ENCODE data around the gene PRPF8.

The PRPF8 gene

GRCh38 chr17:1641065-1641403 is 43.6 kb downstream of the PRPF8 start:
- DNase-seq (no peak), ATAC-seq (replicated peaks) (no peak)
- H3K36me3 Mint-ChIP-seq (ENCODE audit: insufficient read depth), result peaks cover 11% of the 10 kb centered on the region
- H3K9me3 Mint-ChIP-seq, result no peaks in the 10 kb centered on the region
- H3K27me3 Mint-ChIP-seq, result no peaks in the 10 kb centered on the region
- H3K4me3 Mint-ChIP-seq, result no peak overlapping the region
- no peak overlapping the region for H3K27ac Mint-ChIP-seq
- peaks cover 12 to 18% of the 10 kb centered on the region in 2 donors for H3K4me1 Mint-ChIP-seq (ENCODE audit: low read depth in 2 of 2)

DNA sequence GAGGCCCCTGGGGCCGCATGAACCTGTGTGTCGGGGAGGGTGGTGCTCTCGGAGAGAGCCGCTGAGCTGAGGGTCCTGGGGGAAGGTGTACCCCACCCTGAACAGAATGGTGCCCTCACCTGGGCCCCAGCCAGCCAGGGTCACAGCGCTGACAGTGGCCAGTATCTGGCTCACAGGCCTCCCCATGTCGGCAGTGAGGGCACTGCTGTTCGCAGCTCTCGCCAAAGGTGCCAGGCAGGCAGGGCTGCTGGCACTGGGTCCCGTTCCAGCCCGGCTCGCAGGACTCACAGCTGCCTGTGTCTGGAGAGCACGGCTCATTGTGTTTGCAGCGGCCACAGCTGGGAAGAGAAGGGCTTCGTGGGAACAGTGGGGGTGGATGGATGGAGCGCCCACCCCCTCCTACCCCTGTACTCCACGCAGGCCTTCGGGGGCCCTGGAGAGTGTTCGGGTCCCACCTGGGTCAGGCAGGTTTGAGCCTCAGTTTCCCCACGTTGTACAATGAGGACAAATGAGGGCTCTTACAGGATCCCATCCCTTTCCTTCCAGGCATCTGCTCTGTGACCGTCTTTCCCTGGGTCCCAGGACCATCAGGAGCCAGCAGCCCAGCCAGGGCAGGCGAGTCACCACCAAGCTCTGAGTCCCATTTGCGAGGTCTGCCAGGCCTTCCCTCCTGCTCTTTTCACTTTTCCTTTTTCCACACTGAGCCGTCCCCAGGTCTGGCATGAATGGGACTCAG is 44.2 kb downstream of the PRPF8 start:
- Mint-ChIP-seq H3K9me3 (no peaks in the 10 kb centered on the region), H3K27me3 (no peaks in the 10 kb centered on the region), H3K4me1 (ENCODE audit: low read depth in 2 of 2) (peaks cover 8 to 14% of the 10 kb centered on the region in 2 donors), H3K4me3 (no peak overlapping the region), H3K27ac (no peak overlapping the region), H3K36me3 (ENCODE audit: insufficient read depth) (peaks cover 11% of the 10 kb centered on the region)
- ATAC-seq (replicated peaks), result no peak
- DNase-seq, result no peak

- DNase-seq (no peak), ATAC-seq (replicated peaks) (no peak)
- Mint-ChIP-seq H3K36me3 (ENCODE audit: insufficient read depth) (peaks cover 11% of the 10 kb centered on the region), H3K9me3 (no peaks in the 10 kb centered on the region), H3K4me3 (no peak overlapping the region), H3K4me1 (ENCODE audit: low read depth in 2 of 2) (peaks cover 7 to 10% of the 10 kb centered on the region in 2 donors), H3K27ac (peak overlapping the region in 1 of 2 donors; percentile 67), H3K27me3 (no peaks in the 10 kb centered on the region)
Measured at GRCh38 chr17:1639549-1640180, 45.0 kb downstream of the PRPF8 start.

DNA sequence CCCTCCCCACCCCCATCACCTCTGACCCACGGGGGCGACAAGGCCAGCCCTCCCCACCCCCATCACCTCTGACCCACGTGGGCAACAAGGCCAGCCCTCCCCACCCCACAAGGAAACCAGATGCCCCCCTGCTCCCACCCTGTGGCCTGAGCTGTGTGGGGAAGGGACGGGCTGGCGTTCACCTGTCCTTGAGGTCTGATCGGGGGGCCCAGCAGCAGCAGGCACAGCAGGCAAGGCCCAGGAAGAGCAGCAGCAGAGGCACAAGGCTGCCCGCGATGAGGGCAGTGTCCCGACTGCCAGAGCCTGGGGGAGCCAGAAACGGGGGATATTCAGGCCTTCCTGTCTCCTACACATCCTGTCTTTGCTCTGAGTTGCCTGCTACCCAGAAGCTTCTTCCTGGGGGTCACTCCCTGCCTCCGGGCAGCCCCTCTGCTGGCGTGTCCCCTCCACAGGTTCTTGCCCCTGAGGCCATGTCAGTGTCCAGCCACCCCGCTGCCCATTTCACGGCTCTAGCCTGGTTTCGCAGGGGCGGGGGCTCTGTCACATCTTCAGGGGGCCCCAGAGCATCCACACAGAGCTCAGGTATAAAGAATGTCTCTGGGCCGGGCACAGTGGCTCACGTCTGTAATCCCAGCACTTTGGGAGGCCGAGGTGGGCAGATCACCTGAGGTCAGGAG is 45.9 kb downstream of the PRPF8 start:
- peaks cover 0 to 2% of the 10 kb centered on the region in 2 donors for H3K4me1 Mint-ChIP-seq (ENCODE audit: low read depth in 2 of 2)
- H3K27me3 Mint-ChIP-seq, result no peaks in the 10 kb centered on the region
- ATAC-seq (replicated peaks) (no peak), DNase-seq (no peak)
- peak overlapping the region in 1 of 2 donors; percentile 67 for H3K27ac Mint-ChIP-seq
- H3K9me3 Mint-ChIP-seq, result no peaks in the 10 kb centered on the region
- H3K36me3 Mint-ChIP-seq (ENCODE audit: insufficient read depth), result peaks cover 6% of the 10 kb centered on the region
- no peak overlapping the region for H3K4me3 Mint-ChIP-seq

- no peak overlapping the region for H3K4me3 Mint-ChIP-seq
- H3K27me3 Mint-ChIP-seq, result no peaks in the 10 kb centered on the region
- H3K4me1 Mint-ChIP-seq (ENCODE audit: low read depth in 2 of 2), result peaks cover 0 to 2% of the 10 kb centered on the region in 2 donors
- no peak for ATAC-seq (replicated peaks)
- H3K27ac Mint-ChIP-seq, result no peak overlapping the region
- H3K36me3 Mint-ChIP-seq (ENCODE audit: insufficient read depth), result peaks cover 6% of the 10 kb centered on the region
- no peaks in the 10 kb centered on the region for H3K9me3 Mint-ChIP-seq
- no peak for DNase-seq
Measured at GRCh38 chr17:1638171-1638590, 46.5 kb downstream of the PRPF8 start.

GRCh38 chr17:1636732-1637285 is 47.9 kb downstream of the PRPF8 start:
- Mint-ChIP-seq H3K9me3 (no peaks in the 10 kb centered on the region), H3K4me3 (no peak overlapping the region), H3K27me3 (no peaks in the 10 kb centered on the region), H3K4me1 (ENCODE audit: low read depth in 2 of 2) (peaks cover 0 to 2% of the 10 kb centered on the region in 2 donors), H3K36me3 (ENCODE audit: insufficient read depth) (no peaks in the 10 kb centered on the region), H3K27ac (no peak overlapping the region)
- ATAC-seq (replicated peaks) (no peak), DNase-seq (no peak)

- Mint-ChIP-seq H3K36me3 (ENCODE audit: insufficient read depth) (no peaks in the 10 kb centered on the region), H3K27me3 (no peaks in the 10 kb centered on the region), H3K9me3 (no peaks in the 10 kb centered on the region), H3K4me1 (ENCODE audit: low read depth in 2 of 2) (peaks cover 0 to under 1% of the 10 kb centered on the region in 2 donors), H3K4me3 (no peak overlapping the region), H3K27ac (no peak overlapping the region)
- DNase-seq, result no peak
- ATAC-seq (replicated peaks), result no peak
Measured at GRCh38 chr17:1635675-1636465, 48.8 kb downstream of the PRPF8 start.

DNA sequence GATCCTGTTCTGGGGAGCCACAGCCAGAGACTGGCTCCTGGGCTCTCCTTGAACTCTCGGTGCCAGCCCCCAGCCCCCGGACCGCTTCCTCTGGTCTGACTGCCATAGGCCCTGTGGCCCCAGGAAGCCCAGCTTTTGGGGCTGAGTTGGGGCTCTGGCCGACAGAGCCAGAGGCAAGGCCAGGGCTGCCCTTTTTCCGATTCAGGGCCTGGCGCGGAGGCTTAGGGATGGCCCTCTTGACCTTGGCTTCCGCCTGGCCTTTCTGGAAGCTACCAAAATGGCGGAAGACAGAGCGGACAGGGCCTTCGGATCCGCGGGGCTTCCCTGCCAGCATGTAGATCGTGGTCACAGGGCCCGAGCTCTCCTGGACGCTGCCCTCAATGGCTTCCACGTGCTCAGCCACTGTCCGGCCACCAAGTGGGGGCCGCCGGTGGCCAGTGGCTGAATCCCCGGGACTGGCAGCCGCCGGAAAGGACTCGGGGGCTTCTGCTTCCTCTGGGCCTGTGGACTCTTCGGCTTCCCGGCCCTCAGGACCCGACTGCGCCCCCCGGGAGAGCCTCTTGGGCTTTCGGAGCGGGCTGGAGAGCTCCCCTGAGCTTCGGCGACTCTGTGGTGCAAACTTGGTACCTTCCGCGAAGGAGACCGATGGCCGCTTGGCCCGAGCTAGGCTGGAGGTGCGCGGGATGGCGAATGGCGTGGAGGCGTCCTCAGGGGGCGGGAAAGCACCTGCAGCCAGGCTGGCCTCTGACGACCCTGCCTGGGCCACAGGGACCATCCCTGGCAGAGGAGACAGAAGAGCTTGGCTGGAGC is 49.6 kb downstream of the PRPF8 start:
- no peak overlapping the region for H3K27ac Mint-ChIP-seq
- no peak for DNase-seq
- no peaks in the 10 kb centered on the region for H3K27me3 Mint-ChIP-seq
- H3K4me3 Mint-ChIP-seq, result no peak overlapping the region
- no peak for ATAC-seq (replicated peaks)
- H3K36me3 Mint-ChIP-seq (ENCODE audit: insufficient read depth), result peaks cover 3% of the 10 kb centered on the region
- H3K9me3 Mint-ChIP-seq, result no peaks in the 10 kb centered on the region
- peaks cover 2 to 3% of the 10 kb centered on the region in 2 donors for H3K4me1 Mint-ChIP-seq (ENCODE audit: low read depth in 2 of 2)

GRCh38 chr17:1630662-1631061 is 54.0 kb downstream of the PRPF8 start:
- DNase-seq, result no peak

GRCh38 chr17:1629504-1630310 is 55.0 kb downstream of the PRPF8 start:
- ATAC-seq (replicated peaks) (peak; percentile 30), DNase-seq (peak; percentile 69 to 74 (median 71))
- Mint-ChIP-seq H3K27ac (peak overlapping the region; percentile 90 to 98), H3K4me3 (peak overlapping the region; percentile 79 to 100), H3K4me1 (ENCODE audit: low read depth in 2 of 2) (peaks cover 10 to 14% of the 10 kb centered on the region in 2 donors), H3K36me3 (ENCODE audit: insufficient read depth) (peaks cover 21% of the 10 kb centered on the region), H3K27me3 (peaks cover 6 to 19% of the 10 kb centered on the region in 2 donors), H3K9me3 (no peaks in the 10 kb centered on the region)

More at GRCh38 chr17:1630662-1631061, 54.0 kb downstream of the PRPF8 start:
- Mint-ChIP-seq H3K4me3 (peak overlapping the region; percentile 79 to 100), H3K36me3 (ENCODE audit: insufficient read depth) (peaks cover 19% of the 10 kb centered on the region), H3K27ac (peak overlapping the region; percentile 65 to 98), H3K9me3 (no peaks in the 10 kb centered on the region), H3K27me3 (peaks cover 6 to 16% of the 10 kb centered on the region in 2 donors), H3K4me1 (ENCODE audit: low read depth in 2 of 2) (peaks cover 10 to 14% of the 10 kb centered on the region in 2 donors)
- ATAC-seq (replicated peaks), result no peak

DNA sequence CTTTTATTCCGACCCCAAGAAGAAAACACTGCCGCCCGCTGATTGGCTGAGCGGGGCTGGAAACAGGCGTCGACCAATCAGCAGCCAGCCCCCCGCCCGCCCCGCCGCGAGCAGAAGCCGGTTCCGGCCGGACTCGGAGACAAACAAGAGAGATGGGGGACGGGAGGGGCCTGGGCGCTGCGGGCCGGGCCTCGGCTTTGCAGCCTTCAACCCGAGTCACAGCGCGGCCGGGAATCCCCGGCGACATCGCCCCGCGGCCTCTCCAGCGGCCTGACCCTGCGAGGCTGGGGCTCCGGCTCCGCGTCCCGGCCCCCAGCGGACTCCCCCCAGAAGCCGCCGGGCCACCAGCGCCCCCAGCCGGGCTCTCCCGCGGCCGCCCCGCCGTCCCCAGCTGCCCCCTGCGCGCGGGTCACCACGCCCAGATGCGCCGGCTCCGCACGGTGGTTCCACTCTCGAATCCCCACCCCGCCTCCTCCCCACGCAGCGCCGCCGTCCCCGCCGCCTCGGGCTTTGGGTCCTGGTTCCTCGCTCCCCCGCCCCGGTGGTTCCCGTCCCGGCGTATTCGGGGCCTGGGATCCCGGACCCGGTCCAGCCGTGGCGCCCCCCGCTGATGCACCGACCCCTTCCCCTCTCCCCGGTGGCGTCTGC is 55.7 kb downstream of the PRPF8 start:
- Mint-ChIP-seq H3K9me3 (no peaks in the 10 kb centered on the region), H3K36me3 (ENCODE audit: insufficient read depth) (peaks cover 21% of the 10 kb centered on the region), H3K27ac (peak overlapping the region; percentile 98 to 99), H3K4me1 (ENCODE audit: low read depth in 2 of 2) (peaks cover 10 to 14% of the 10 kb centered on the region in 2 donors), H3K4me3 (peak overlapping the region; percentile 98 to 100), H3K27me3 (peaks cover 6 to 19% of the 10 kb centered on the region in 2 donors)
- ATAC-seq (replicated peaks) (peak; percentile 79), DNase-seq (peak; percentile 82 to 85 (median 82))
